Head of caudate nucleus (tissue), 42 donors: Measurements from ENCODE around the gene P4HTM.
"Not testable (repeated sequence)": the region's sequence is repeated elsewhere in the genome, so short reads cannot be mapped to it uniquely, and the experiment has no call there.

Experiments
- DNase-seq, 42 donors: peaks; one replicate each; pipeline versions ENCODE4 v3.0.0 to v3.0.0-alpha.2; 2020 to 2021; ENCODE audit warnings: mixed read lengths in 7 of 42
- intact Hi-C: fragments of 100-400 bp; cut with DNase I; formaldehyde crosslinking; loops from one replicate; pipeline ENCODE4 v1.15.0; 2022

Gene P4HTM

GRCh38 chr3:49005998-49006397 lies 16.0 kb downstream of the P4HTM start:
- intact Hi-C loops = no loop called here
- no peak for DNase-seq

DNA sequence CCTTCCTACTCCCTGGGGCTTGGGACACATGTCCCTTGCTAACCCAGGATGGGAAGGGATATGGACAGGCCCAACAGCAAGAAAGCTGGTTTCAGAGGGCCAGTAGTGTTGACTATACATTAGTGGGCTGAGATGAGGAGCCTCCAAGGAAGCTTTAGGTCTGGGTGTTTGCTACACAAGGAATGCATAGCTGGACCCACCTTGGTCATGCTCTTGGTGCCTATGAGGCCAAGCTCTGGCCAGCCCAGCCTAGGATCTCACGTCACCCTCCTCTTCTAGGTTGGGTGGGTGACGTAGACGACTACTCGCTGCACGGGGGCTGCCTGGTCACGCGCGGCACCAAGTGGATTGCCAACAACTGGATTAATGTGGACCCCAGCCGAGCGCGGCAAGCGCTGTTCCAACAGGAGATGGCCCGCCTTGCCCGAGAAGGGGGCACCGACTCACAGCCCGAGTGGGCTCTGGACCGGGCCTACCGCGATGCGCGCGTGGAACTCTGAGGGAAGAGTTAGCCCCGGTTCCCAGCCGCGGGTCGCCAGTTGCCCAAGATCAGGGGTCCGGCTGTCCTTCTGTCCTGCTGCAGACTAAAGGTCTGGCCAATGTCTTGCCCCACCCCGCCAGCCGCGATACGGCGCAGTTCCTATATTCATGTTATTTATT lies 16.5 kb downstream of the P4HTM start:
- peak in 18 of 42 donors; percentile 28 to 66 (median 42) for DNase-seq
- intact Hi-C loops = no loop called here

DNA sequence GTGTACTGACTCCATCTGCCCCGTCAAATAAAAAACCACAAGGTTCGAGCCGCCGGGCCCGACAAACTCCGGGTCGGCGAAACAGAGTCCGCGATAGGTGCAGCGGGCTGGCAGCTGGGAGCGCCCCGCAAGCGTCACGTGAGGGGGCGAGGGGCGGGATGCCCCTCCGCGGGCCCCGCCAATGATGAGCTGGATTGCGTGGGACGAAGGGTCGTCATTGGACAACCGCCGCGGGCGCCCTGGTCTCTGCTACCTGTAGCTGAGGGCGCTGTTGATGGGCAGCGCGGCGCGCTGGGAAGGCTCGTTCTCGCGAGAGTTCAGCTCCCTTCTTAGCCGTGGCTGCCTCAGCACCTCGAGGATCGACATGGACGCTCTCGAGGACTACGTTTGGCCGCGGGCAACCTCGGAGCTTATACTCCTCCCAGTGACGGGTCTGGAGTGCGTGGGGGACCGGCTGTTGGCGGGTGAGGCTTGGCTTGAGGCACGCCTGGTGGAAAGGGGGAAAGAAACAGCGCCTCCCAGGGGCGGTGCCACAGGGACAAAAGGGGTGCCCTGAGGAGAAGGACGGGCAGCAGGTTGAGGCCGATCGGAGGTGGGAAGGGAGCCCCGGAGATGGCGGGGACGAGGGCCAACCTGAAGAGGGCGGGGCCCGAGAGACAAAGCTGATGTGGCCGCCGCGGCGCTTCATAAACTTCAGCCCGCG lies 17.2 kb downstream of the P4HTM start, which contains the start of gene WDR6:
Gene WDR6 (plus strand): TSS at position 324 of the 703 bp plus-strand sequence. CDS start 41 bp downstream, at position 365.
- intact Hi-C loops = no loop called here
- DNase-seq = peak; percentile 86 to 98 (median 94)

DNA sequence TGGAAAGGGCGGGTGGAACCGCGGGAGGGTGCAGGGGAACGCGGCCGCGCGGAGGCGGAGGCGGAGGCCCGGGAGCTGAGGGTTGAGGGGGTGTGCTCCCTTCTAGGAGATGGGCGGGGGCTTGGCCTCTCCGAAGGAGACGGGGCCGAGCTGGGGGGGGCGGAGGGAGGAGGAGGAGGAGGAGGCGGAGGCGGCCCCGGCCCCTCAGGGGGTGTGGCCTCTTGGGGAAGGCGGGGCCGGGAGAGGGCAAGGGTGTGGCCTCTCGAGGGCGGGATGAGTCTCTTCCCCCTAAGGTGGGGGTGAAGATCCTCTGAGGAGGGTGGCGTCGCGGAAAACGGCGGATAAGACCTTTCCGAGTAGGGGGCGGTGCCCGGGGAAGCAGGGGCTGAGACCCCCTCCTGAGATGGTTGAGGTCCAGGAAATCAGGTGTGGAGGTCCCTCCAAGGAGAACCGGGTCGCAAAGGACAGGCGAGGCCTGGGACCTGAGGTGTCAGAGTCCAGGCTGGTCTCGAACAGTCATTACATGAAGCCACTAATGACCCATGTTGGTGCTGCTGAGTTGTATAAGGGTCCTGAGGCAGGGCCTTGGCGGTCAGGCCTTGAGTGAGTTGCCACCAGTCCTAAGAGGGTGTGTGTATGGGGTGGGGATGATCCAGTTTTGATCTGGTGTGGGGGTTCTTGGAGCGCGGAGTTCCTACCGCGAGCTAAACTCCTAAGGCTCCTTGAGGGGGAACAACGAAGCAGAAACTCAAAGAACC lies 17.9 kb downstream of the P4HTM start:
- peak; percentile 43 to 92 (median 83) for DNase-seq
- intact Hi-C loops = no loop called here

- DNase-seq, intact Hi-C loops: not testable (repeated sequence)
Measured at GRCh38 chr3:49008627-49009026, 18.6 kb downstream of the P4HTM start.

- no peak for DNase-seq
- intact Hi-C loops = no loop called here
Measured at GRCh38 chr3:49009396-49009795, 19.4 kb downstream of the P4HTM start.

GRCh38 chr3:49012441-49013017 lies 22.5 kb downstream of the P4HTM start:
- intact Hi-C loops = no loop called here
- DNase-seq = no peak

- DNase-seq = no peak
- intact Hi-C loops = no loop called here
Measured at GRCh38 chr3:49013113-49013737, 23.2 kb downstream of the P4HTM start.

- intact Hi-C loops = no loop called here
- peak in 1 of 42 donors; percentile 43 for DNase-seq
Measured at GRCh38 chr3:49013738-49014660, 24.0 kb downstream of the P4HTM start.

- intact Hi-C loops = no loop called here
- DNase-seq = no peak
Measured at GRCh38 chr3:49015072-49015471, 25.0 kb downstream of the P4HTM start.

GRCh38 chr3:49015765-49016164 lies 25.7 kb downstream of the P4HTM start:
- intact Hi-C loops = no loop called here

DNA sequence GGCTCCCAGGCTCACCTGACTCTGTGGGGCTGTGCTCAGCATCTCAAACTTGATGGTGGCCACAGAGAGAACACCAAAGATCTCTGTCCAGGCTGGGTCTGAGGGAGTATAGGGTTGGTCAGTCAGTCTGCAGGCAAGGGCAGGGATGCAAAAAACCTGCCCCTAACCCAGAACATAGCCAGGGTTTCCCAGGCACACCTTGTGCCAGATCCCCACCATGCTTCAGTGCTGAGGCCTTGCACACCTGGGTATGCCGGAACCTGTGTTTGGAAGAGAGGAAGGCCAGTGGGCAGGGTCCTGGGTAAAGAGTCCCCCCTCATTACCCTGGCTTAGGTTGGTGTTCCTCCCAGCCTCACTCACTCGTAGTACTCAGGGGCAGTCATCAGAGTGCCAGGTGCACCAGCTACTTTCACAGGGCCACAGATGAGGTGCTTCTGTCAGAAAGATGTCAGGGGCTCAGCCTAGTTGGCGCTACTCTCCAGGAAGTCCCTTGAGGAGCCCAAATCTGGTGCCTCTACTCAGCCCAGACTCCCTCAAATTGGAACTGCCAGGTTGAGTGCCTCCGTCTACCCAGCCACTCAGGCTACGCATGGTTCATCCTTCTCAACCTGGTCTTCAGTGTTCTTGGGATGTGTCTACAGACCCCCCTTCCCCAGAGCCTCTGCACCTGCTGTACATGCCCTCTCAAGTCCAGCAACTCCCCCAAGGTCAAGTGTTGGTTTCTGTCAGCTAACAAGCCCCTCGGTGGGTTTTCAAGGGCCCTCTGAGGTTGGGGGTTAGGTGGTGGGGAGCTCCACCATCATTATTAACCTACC lies 26.6 kb downstream of the P4HTM start:
- DNase-seq = no peak
- intact Hi-C loops = no loop called here

More at GRCh38 chr3:49015765-49016164, 25.7 kb downstream of the P4HTM start:
- peak in 1 of 42 donors; percentile 9 for DNase-seq

GRCh38 chr3:49017229-49017970 lies 27.4 kb downstream of the P4HTM start:
- DNase-seq = peak in 1 of 42 donors; percentile 15
- intact Hi-C loops = no loop called here

DNA sequence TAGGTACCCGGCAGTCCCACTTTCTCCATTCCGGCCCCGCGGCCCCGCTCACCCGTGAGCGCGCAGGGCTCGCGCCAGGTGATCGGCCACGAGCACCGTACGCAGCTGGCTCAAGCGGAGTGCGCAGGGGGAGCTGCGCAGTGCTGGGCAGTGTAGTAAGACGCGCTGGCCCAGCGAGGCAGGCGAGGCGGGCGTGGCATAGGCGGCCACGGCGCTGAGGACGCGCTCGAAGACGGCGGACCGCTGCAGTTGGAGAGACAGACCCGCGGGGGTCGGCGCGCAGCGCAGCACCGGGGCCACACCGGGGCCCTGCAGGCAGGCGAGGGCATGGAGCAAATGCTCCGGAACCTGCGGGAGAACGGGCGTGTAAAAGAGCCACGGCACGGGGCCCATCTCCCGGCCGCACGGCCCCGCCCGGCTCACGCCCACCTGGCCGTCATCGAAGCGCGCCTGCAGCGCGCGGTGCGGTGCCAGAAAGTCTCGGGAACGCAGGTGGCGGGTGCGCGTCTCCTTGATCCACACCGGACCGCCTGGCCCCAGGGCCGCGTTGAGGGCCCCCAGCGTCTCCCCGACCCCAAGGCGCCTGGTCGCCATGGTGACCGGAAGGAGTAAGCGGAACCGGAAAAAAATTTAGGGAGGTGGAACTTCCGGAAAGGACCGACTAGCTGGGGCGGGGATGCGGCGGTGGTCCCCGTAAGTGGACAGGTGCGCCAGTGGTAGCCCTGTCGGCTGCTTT lies 28.1 kb downstream of the P4HTM start, which contains the start of gene DALRD3:
Gene DALRD3 (minus strand): TSS at position 610 of the 736 bp plus-strand sequence. CDS start 16 bp downstream, at position 594.
- intact Hi-C loops = no loop called here
- DNase-seq = peak; percentile 49 to 88 (median 76)

DNA sequence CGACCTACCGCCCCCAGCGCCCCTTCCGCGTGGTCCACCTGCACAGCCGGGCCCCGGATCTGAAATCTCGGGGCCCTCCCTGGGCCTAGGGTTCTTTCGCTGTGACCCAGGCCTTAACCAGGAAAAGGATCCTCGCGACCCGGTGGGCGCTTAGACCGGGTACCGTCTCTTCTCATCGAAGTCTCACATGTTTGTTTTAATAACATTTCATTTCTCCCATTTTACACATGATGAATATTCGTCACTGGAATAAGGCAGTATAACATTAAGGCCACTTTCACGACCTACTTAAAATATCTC lies 28.6 kb downstream of the P4HTM start:
- peak in 1 of 42 donors; percentile 20 for DNase-seq
- intact Hi-C loops = no loop called here

- no peak for DNase-seq
- intact Hi-C loops = loop anchor here (5.0 to 10.0 kb wide), 3 partner anchors 33 to 395 kb away; partner anchors contain the start of genes QRICH1, RHOA and TCTA
Measured at GRCh38 chr3:49019941-49020329, 29.9 kb downstream of the P4HTM start.
